ENCODE measurements around the gene SPON1.

The SPON1 gene

DNA sequence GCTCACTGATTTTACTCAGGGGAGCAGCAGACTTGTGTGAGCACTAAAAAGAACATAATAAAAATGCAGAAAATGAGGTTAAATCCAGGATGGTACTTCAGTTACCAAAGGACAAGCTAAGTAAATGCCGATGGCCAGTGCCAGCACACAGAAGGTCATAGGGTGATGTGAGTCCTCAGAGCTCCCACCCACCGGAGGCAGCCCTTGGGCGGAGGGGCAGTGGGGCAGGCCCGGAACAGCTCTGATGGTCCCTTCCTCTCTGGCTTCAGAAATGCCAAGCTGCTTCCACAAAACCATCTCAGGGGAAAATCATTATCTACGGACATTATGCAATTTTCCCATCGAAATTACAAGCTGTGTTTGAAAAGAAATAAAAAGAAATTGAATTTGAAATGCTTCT, 271.9 kb downstream of the SPON1 start:
- Histone ChIP-seq H3K27me3 (ENCODE audit: control insufficient read depth in 3 of 3, insufficient read depth in 3 of 3, low read depth in 1 of 3, low read length in 3 of 3) (peaks cover 0 to 18% (median 0%) of the 10 kb centered on the region in 3 experiments), H3K4me3 (ENCODE audit: low read length in 2 of 2) (no peak overlapping the region), H2BK15ac (ENCODE audit: low read length) (no peak overlapping the region), H3K18ac (ENCODE audit: low read length) (no peak overlapping the region), H3K14ac (ENCODE audit: low read length) (peak overlapping the region; percentile 73), H3K79me1 (ENCODE audit: low read depth, low read length) (no peaks in the 10 kb centered on the region), H3K27ac (replicated peaks; ENCODE audit: low read length) (no peak overlapping the region), H3K23ac (ENCODE audit: low read depth, low read length, poor library complexity) (no peak overlapping the region), H2BK12ac (ENCODE audit: low read length) (no peak overlapping the region), H4K91ac (ENCODE audit: low read depth, low read length, poor library complexity) (no peak overlapping the region), H3K4ac (ENCODE audit: low read length) (no peak overlapping the region), H3K4me1 (ENCODE audit: control insufficient read depth in 2 of 2, insufficient read depth in 1 of 2, low read depth in 1 of 2, low read length in 2 of 2) (peaks cover 0 to 6% of the 10 kb centered on the region in 2 donors), H2BK5ac (ENCODE audit: low read length) (no peak overlapping the region), H2AK5ac (ENCODE audit: low read depth, low read length) (no peak overlapping the region), H3K9ac (ENCODE audit: low read depth, low read length, poor library complexity) (no peak overlapping the region), H3K4me2 (ENCODE audit: insufficient read depth, low read length, poor library complexity, severe bottlenecking) (no peak overlapping the region), H2BK120ac (ENCODE audit: low read depth, low read length) (no peak overlapping the region), H3K36me3 (replicated peaks in 1 of 2; ENCODE audit: control insufficient read depth in 2 of 2, insufficient read depth in 2 of 2, low read length in 2 of 2) (no peaks in the 10 kb centered on the region), H2AFZ (ENCODE audit: low read length) (no peak overlapping the region), H4K8ac (ENCODE audit: low read depth, low read length) (no peak overlapping the region), H3K9me3 (replicated peaks in 1 of 2; ENCODE audit: control insufficient read depth in 2 of 2, insufficient read depth in 1 of 2, low read depth in 1 of 2, low read length in 2 of 2) (peaks cover 0 to 2% of the 10 kb centered on the region in 2 donors)
- WGBS, 2 donors (ENCODE audit: extremely low coverage in 2 of 2, insufficient read length in 2 of 2, insufficient replicate concordance in 1 of 2) = no CpG with 5 or more reads among the region's 6 CpGs
- DNase-seq (ENCODE audit: low spot score) = no peak

- Histone ChIP-seq H3K9ac (ENCODE audit: low read depth, low read length, poor library complexity) (no peak overlapping the region), H3K79me1 (ENCODE audit: low read depth, low read length) (no peaks in the 10 kb centered on the region)
Measured at GRCh38 chr11:14235701-14236100, 273.2 kb downstream of the SPON1 start.

GRCh38 chr11:14237444-14237961, 275.0 kb downstream of the SPON1 start:
- Histone ChIP-seq H3K9ac (ENCODE audit: low read depth, low read length, poor library complexity) (no peak overlapping the region), H3K27me3 (ENCODE audit: control insufficient read depth in 3 of 3, insufficient read depth in 3 of 3, low read depth in 1 of 3, low read length in 3 of 3) (peaks cover 0 to 15% (median 0%) of the 10 kb centered on the region in 3 experiments), H3K27ac (replicated peaks; ENCODE audit: low read length) (no peak overlapping the region), H2BK120ac (ENCODE audit: low read depth, low read length) (no peak overlapping the region), H4K8ac (ENCODE audit: low read depth, low read length) (no peak overlapping the region), H3K9me3 (replicated peaks in 1 of 2; ENCODE audit: control insufficient read depth in 2 of 2, insufficient read depth in 1 of 2, low read depth in 1 of 2, low read length in 2 of 2) (peaks cover 0 to 2% of the 10 kb centered on the region in 2 donors), H2AK5ac (ENCODE audit: low read depth, low read length) (no peak overlapping the region), H3K4ac (ENCODE audit: low read length) (no peak overlapping the region), H3K14ac (ENCODE audit: low read length) (no peak overlapping the region), H3K36me3 (replicated peaks in 1 of 2; ENCODE audit: control insufficient read depth in 2 of 2, insufficient read depth in 2 of 2, low read length in 2 of 2) (no peaks in the 10 kb centered on the region), H3K4me1 (ENCODE audit: control insufficient read depth in 2 of 2, insufficient read depth in 1 of 2, low read depth in 1 of 2, low read length in 2 of 2) (no peaks in the 10 kb centered on the region), H2BK12ac (ENCODE audit: low read length) (no peak overlapping the region), H3K79me1 (ENCODE audit: low read depth, low read length) (no peaks in the 10 kb centered on the region), H2AFZ (ENCODE audit: low read length) (no peak overlapping the region), H3K4me3 (ENCODE audit: low read length in 2 of 2) (no peak overlapping the region), H3K23ac (ENCODE audit: low read depth, low read length, poor library complexity) (no peak overlapping the region), H4K91ac (ENCODE audit: low read depth, low read length, poor library complexity) (no peak overlapping the region), H2BK5ac (ENCODE audit: low read length) (no peak overlapping the region), H2BK15ac (ENCODE audit: low read length) (no peak overlapping the region), H3K18ac (ENCODE audit: low read length) (no peak overlapping the region), H3K4me2 (ENCODE audit: insufficient read depth, low read length, poor library complexity, severe bottlenecking) (no peak overlapping the region)
- WGBS, 2 donors (ENCODE audit: extremely low coverage in 2 of 2, insufficient read length in 2 of 2, insufficient replicate concordance in 1 of 2) = no CpG with 5 or more reads among the region's 9 CpGs
- DNase-seq (ENCODE audit: low spot score) = no peak

More at GRCh38 chr11:14235701-14236100, 273.2 kb downstream of the SPON1 start:
- no peak overlapping the region for H3K4ac ChIP-seq (ENCODE audit: low read length)
- no peak for DNase-seq (ENCODE audit: low spot score)
- H3K9me3 ChIP-seq (replicated peaks in 1 of 2; ENCODE audit: control insufficient read depth in 2 of 2, insufficient read depth in 1 of 2, low read depth in 1 of 2, low read length in 2 of 2) = peaks cover 0 to 2% of the 10 kb centered on the region in 2 donors
- no peak overlapping the region for H2AFZ ChIP-seq (ENCODE audit: low read length)
- H3K4me1 ChIP-seq (ENCODE audit: control insufficient read depth in 2 of 2, insufficient read depth in 1 of 2, low read depth in 1 of 2, low read length in 2 of 2) = no peaks in the 10 kb centered on the region
- H3K4me3 ChIP-seq (ENCODE audit: low read length in 2 of 2) = no peak overlapping the region
- no peak overlapping the region for H4K91ac ChIP-seq (ENCODE audit: low read depth, low read length, poor library complexity)
- no peak overlapping the region for H2AK5ac ChIP-seq (ENCODE audit: low read depth, low read length)
- no peak overlapping the region for H2BK15ac ChIP-seq (ENCODE audit: low read length)
- H2BK12ac ChIP-seq (ENCODE audit: low read length) = no peak overlapping the region
- no peak overlapping the region for H3K14ac ChIP-seq (ENCODE audit: low read length)
- H3K27me3 ChIP-seq (ENCODE audit: control insufficient read depth in 3 of 3, insufficient read depth in 3 of 3, low read depth in 1 of 3, low read length in 3 of 3) = peaks cover 0 to 15% (median 0%) of the 10 kb centered on the region in 3 experiments
- no peak overlapping the region for H4K8ac ChIP-seq (ENCODE audit: low read depth, low read length)
- WGBS, 2 donors (ENCODE audit: extremely low coverage in 2 of 2, insufficient read length in 2 of 2, insufficient replicate concordance in 1 of 2) = no CpG with 5 or more reads among the region's 1 CpG
- H3K23ac ChIP-seq (ENCODE audit: low read depth, low read length, poor library complexity) = no peak overlapping the region
- no peak overlapping the region for H3K27ac ChIP-seq (replicated peaks; ENCODE audit: low read length)
- no peaks in the 10 kb centered on the region for H3K36me3 ChIP-seq (replicated peaks in 1 of 2; ENCODE audit: control insufficient read depth in 2 of 2, insufficient read depth in 2 of 2, low read length in 2 of 2)
- no peak overlapping the region for H2BK120ac ChIP-seq (ENCODE audit: low read depth, low read length)
- no peak overlapping the region for H2BK5ac ChIP-seq (ENCODE audit: low read length)
- no peak overlapping the region for H3K4me2 ChIP-seq (ENCODE audit: insufficient read depth, low read length, poor library complexity, severe bottlenecking)
- no peak overlapping the region for H3K18ac ChIP-seq (ENCODE audit: low read length)

DNA sequence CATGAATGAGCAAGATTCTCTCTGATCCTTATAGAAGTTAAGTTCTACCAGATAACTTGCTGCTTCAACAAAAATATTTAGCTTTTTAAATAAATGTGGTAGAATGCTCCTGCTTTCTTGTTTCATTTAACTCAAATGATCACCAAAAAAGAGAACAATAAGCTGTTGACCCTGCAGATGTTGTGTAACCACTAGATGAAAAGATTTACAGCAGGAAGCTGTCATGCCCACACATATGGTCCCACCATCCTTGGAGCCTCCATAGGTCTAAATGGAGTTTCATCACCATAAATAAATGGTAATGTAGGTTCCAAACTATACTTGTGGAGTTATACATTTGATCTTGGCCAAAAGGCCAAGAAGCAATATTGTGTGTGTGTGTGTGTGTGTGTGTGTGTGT, 277.7 kb downstream of the SPON1 start:
- Histone ChIP-seq H3K36me3 (replicated peaks in 1 of 2; ENCODE audit: control insufficient read depth in 2 of 2, insufficient read depth in 2 of 2, low read length in 2 of 2) (no peaks in the 10 kb centered on the region), H3K18ac (ENCODE audit: low read length) (no peak overlapping the region), H3K4me2 (ENCODE audit: insufficient read depth, low read length, poor library complexity, severe bottlenecking) (no peak overlapping the region), H2BK12ac (ENCODE audit: low read length) (no peak overlapping the region), H2AK5ac (ENCODE audit: low read depth, low read length) (no peak overlapping the region), H3K4me1 (ENCODE audit: control insufficient read depth in 2 of 2, insufficient read depth in 1 of 2, low read depth in 1 of 2, low read length in 2 of 2) (peaks cover 0 to 2% of the 10 kb centered on the region in 2 donors), H3K79me1 (ENCODE audit: low read depth, low read length) (no peaks in the 10 kb centered on the region), H2AFZ (ENCODE audit: low read length) (no peak overlapping the region), H3K4me3 (ENCODE audit: low read length in 2 of 2) (no peak overlapping the region), H3K23ac (ENCODE audit: low read depth, low read length, poor library complexity) (no peak overlapping the region), H3K9ac (ENCODE audit: low read depth, low read length, poor library complexity) (no peak overlapping the region), H2BK120ac (ENCODE audit: low read depth, low read length) (no peak overlapping the region), H3K14ac (ENCODE audit: low read length) (no peak overlapping the region), H4K91ac (ENCODE audit: low read depth, low read length, poor library complexity) (no peak overlapping the region), H3K27me3 (ENCODE audit: control insufficient read depth in 3 of 3, insufficient read depth in 3 of 3, low read depth in 1 of 3, low read length in 3 of 3) (peaks cover 0 to 16% (median 0%) of the 10 kb centered on the region in 3 experiments), H3K4ac (ENCODE audit: low read length) (no peak overlapping the region), H4K8ac (ENCODE audit: low read depth, low read length) (no peak overlapping the region), H3K27ac (replicated peaks; ENCODE audit: low read length) (no peak overlapping the region), H2BK5ac (ENCODE audit: low read length) (no peak overlapping the region), H3K9me3 (replicated peaks in 1 of 2; ENCODE audit: control insufficient read depth in 2 of 2, insufficient read depth in 1 of 2, low read depth in 1 of 2, low read length in 2 of 2) (no peaks in the 10 kb centered on the region), H2BK15ac (ENCODE audit: low read length) (no peak overlapping the region)
- DNase-seq (ENCODE audit: low spot score) = no peak

All from neuronal stem cell (in vitro differentiated cells).